Right lobe of liver (tissue), 6 donors: Measurements from ENCODE around the gene ALS2CL. TPM values are rescaled to one million over a fixed set of nuclear protein-coding genes. Genes with fewer than 3 reads are reported as not detected.

ENCODE experiments used
- ATAC-seq, 4 donors: fragments of 200-7000 bp; cut with Tn5 transposase; one replicate each; pipeline ENCODE4 v1.9.1; 2020; ENCODE audit warnings: mild to moderate bottlenecking in 4 of 4, moderate library complexity in 4 of 4
- DNase-seq, 3 donors: peaks; one replicate each; pipeline ENCODE4 v3.0.0-alpha.2; 2020
- H3K27ac ChIP-seq, 3 donors: fragments of 200-600 bp; one replicate each; pipeline ENCODE4 v1.8.0; 2022
- H3K27me3 ChIP-seq, 2 donors: fragments of 200-600 bp; one replicate each; pipeline ENCODE4 v1.8.0; 2022
- H3K36me3 ChIP-seq, 4 donors: fragments of 200-600 bp; sonication (generic) in 1 of 4; one replicate each; pipeline versions ENCODE4 v1.5.1 to v1.8.0; 2017 to 2022; ENCODE audit warnings: control low read depth in 1 of 4
- H3K4me1 ChIP-seq, 4 donors: fragments of 200-600 bp; sonication (generic) in 1 of 4; one replicate each; pipeline versions ENCODE4 v1.5.1 to v1.8.0; 2017 to 2022; ENCODE audit warnings: control low read depth in 1 of 4
- H3K4me3 ChIP-seq, 3 donors: fragments of 200-600 bp; one replicate each; pipeline ENCODE4 v1.8.0; 2022
- H3K9me3 ChIP-seq, 4 donors: fragments of 200-600 bp; sonication (generic) in 1 of 4; one replicate each; pipeline versions ENCODE4 v1.5.1 to v1.8.0; 2017 to 2022; ENCODE audit warnings: control low read depth in 1 of 4
- CTCF ChIP-seq, 4 donors: fragments of 200-600 bp in 3 of 4; fragments of 450-650 bp in 1 of 4; IDR thresholded peaks; one replicate each; pipeline versions ENCODE4 v1.5.1 to v1.8.0; 2016 to 2022; ENCODE audit warnings: antibody characterized with exemption in 4 of 4, mild to moderate bottlenecking in 2 of 4
- POLR2A ChIP-seq: fragments of 450-650 bp; IDR thresholded peaks from one replicate; pipeline ENCODE4 v1.6.1; 2017; ENCODE audit warnings: antibody characterized with exemption, mild to moderate bottlenecking
- WGBS: methylation state at CpG from one replicate; pipeline ENCODE4 v1.1.6; 2018; ENCODE audit warnings: low coverage, low lambda C conversion rate; ENCODE audit not compliant: insufficient coverage; ENCODE audit errors: missing lambda C conversion rate; 5-methylcytosine and 5-hydroxymethylcytosine counted together
- intact Hi-C, 2 donors: fragments of 100-400 bp; cut with DNase I; formaldehyde crosslinking; loops; one replicate each; pipeline versions ENCODE4 v1.11.2 to v1.14.1; 2022
- total RNA-seq, 6 experiments: library from RNA; depleted of rRNA in 2 of 6; stranded (reverse); fragments of >200 nt in 2 of 6; fragmentation: NEBNext Ultra II Directional in 3 of 6; extraction: Animal tissue kit (Norgen Biotek cat#: 25700) in 3 of 6; gene quantifications; one replicate each; pipeline versions ENCODE4 v1.1.0 to v1.2.4, GENCODE V29; 2016 to 2023
- donor health status: DM: no; HTN: yes; CAD: no.
- donor health status: DM: no; HTN: no; CAD: no.
- donor health status: DM: no; HTN: no; CAD: no.
- donor health status: DM: no; HTN: yes; CAD: no.
- donor health status: DM: no; HTN: yes; CAD: no.

ALS2CL gene
- total RNA-seq, 6 experiments from 2014 or later: 12.3 to 19.1 (median 15.9) TPM

- H3K36me3 ChIP-seq: no peaks in the 10 kb centered on the region
- intact Hi-C loops: no loop called here
- no peak overlapping the region for H3K27ac ChIP-seq
- WGBS: 85% methylated on average over 3 of the region's 5 CpGs
- TF ChIP-seq POLR2A: no peak
- TF ChIP-seq CTCF (IDR thresholded peaks at IDR 0.05): no peak
- peaks cover 0 to 11% (median 0%) of the 10 kb centered on the region in 4 donors for H3K4me1 ChIP-seq
- H3K9me3 ChIP-seq: no peaks in the 10 kb centered on the region
- H3K4me3 ChIP-seq: no peak overlapping the region
- H3K27me3 ChIP-seq: no peaks in the 10 kb centered on the region
- no peak for ATAC-seq
- no peak for DNase-seq
These were observed 13.8 kb downstream of the ALS2CL start for GRCh38 chr3:46679681-46680080.

GRCh38 chr3:46678280-46678679 lies 15.2 kb downstream of the ALS2CL start:
- H3K4me3 ChIP-seq: no peak overlapping the region
- no peak for DNase-seq
- ATAC-seq: no peak
- no peaks in the 10 kb centered on the region for H3K27me3 ChIP-seq
- intact Hi-C loops: no loop called here
- H3K27ac ChIP-seq: no peak overlapping the region
- no peaks in the 10 kb centered on the region for H3K36me3 ChIP-seq
- H3K4me1 ChIP-seq: peaks cover 0 to 11% (median 0%) of the 10 kb centered on the region in 4 donors
- WGBS: no CpG with 5 or more reads among the region's 6 CpGs
- H3K9me3 ChIP-seq: no peaks in the 10 kb centered on the region
- TF ChIP-seq POLR2A (no peak), CTCF (IDR thresholded peaks at IDR 0.05) (no peak)

GRCh38 chr3:46677411-46677726 lies 16.1 kb downstream of the ALS2CL start:
- Histone ChIP-seq H3K9me3 (no peaks in the 10 kb centered on the region), H3K36me3 (no peaks in the 10 kb centered on the region), H3K4me1 (peaks cover 0 to 11% (median 0%) of the 10 kb centered on the region in 4 donors), H3K27me3 (no peaks in the 10 kb centered on the region), H3K27ac (no peak overlapping the region), H3K4me3 (no peak overlapping the region)
- TF ChIP-seq CTCF (IDR thresholded peaks at IDR 0.05) (no peak), POLR2A (no peak)
- intact Hi-C loops: no loop called here
- no peak for DNase-seq
- ATAC-seq: peak in 2 of 4 donors; percentile 15 to 16
- 44% methylated on average over 1 of the region's 6 CpGs for WGBS

- Histone ChIP-seq H3K36me3 (no peaks in the 10 kb centered on the region), H3K4me1 (peaks cover 0 to 11% (median 0%) of the 10 kb centered on the region in 4 donors), H3K27me3 (no peaks in the 10 kb centered on the region), H3K27ac (no peak overlapping the region), H3K9me3 (no peaks in the 10 kb centered on the region), H3K4me3 (no peak overlapping the region)
- no peak for TF ChIP-seq CTCF (IDR thresholded peaks at IDR 0.05)
- TF ChIP-seq POLR2A: no peak
- intact Hi-C loops: no loop called here
- no peak for ATAC-seq
- 85% methylated on average over 9 of the region's 16 CpGs for WGBS
- DNase-seq: peak in 2 of 3 donors; percentile 6 to 47
These were observed 16.7 kb downstream of the ALS2CL start for GRCh38 chr3:46676601-46677410.
